IMR-90 (cell line): ENCODE data around the gene LIPG.
"Not testable (repeated sequence)": the region's sequence is repeated elsewhere in the genome, so short reads cannot be mapped to it uniquely, and the experiment has no call there.

Experiments used
- MAFK ChIP-seq: IDR thresholded peaks from 2 replicates; pipeline ENCODE4 v1.6.1; 2012; ENCODE audit warnings: low read depth, low read length, improper control_type of control experiment
- POLR2A ChIP-seq: IDR thresholded peaks from 2 replicates; pipeline ENCODE4 v1.6.1; 2012; ENCODE audit warnings: mild to moderate bottlenecking, low read depth, low read length
- RFX5 ChIP-seq: IDR thresholded peaks from 2 replicates; pipeline ENCODE4 v1.8.0; 2012; ENCODE audit warnings: low read depth, mild to moderate bottlenecking, low read length, moderate library complexity
- TF ChIP-seq, protein P1 (sequence below): conservative IDR thresholded peaks from 2 replicates; pipeline ENCODE4 v1.5.1; 2012; ENCODE audit warnings: mild to moderate bottlenecking, low read depth, low read length, improper control_type of control experiment

GRCh38 chr18:49584951-49585350 lies 23.1 kb downstream of the LIPG start:
- TF ChIP-seq, protein P1, sequence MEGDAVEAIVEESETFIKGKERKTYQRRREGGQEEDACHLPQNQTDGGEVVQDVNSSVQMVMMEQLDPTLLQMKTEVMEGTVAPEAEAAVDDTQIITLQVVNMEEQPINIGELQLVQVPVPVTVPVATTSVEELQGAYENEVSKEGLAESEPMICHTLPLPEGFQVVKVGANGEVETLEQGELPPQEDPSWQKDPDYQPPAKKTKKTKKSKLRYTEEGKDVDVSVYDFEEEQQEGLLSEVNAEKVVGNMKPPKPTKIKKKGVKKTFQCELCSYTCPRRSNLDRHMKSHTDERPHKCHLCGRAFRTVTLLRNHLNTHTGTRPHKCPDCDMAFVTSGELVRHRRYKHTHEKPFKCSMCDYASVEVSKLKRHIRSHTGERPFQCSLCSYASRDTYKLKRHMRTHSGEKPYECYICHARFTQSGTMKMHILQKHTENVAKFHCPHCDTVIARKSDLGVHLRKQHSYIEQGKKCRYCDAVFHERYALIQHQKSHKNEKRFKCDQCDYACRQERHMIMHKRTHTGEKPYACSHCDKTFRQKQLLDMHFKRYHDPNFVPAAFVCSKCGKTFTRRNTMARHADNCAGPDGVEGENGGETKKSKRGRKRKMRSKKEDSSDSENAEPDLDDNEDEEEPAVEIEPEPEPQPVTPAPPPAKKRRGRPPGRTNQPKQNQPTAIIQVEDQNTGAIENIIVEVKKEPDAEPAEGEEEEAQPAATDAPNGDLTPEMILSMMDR, result not testable (repeated sequence)
- not testable (repeated sequence) for TF ChIP-seq MAFK, POLR2A, RFX5
